GM18502 (cell line): Measurements from ENCODE around the gene NAA15.
A peak's percentile ranks its signal among the peaks of the same experiment; 100 is the strongest.
"Not testable (repeated sequence)": the region's sequence is repeated elsewhere in the genome, so short reads cannot be mapped to it uniquely, and the experiment has no call there.

Experiments
- ATAC-seq: cut with Tn5 transposase; IDR thresholded peaks from one replicate; pipeline ENCODE4 v1.9.1; 2021; ENCODE audit warnings: mild to moderate bottlenecking; ENCODE audit not compliant: unreplicated experiment, poor library complexity

The NAA15 gene

DNA sequence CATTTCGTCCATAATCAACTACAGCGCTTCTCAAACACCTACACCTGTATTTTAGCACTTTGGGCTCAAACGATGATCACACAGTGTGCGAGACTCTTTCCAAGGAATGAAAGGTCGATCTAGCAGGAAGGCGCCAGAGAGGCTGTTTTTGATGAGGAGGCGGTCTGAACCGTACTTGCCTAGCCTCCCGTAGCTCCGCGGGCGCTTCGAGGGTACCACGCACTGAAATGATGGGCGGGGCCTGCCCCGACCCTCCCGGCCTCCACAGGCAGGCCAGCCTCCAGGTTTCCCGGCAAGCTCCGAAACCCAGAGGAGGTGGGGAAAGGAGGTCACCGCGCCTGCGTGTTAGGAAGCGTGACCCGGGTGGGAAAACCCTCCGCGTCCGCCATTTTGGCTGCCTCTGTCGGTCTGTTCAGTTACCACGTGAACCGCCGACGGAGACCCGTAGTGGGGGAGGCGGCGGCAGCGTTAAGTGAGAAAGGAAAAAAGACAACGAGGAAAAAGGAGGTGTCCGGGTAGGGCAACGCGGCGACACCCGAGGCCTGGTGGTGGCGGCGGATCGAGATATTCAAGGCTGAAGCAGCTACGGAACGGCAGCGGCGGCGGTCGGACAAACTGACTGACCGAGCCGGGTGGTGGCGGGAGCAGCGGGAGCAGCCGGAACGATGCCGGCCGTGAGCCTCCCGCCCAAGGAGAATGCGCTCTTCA, at the start of gene NAA15:
Gene NAA15, plus strand, starts transcription at position 393 of the 708 bp plus-strand sequence. Its CDS starts 273 bp downstream, at position 666.
- peak; percentile 85 for ATAC-seq

DNA sequence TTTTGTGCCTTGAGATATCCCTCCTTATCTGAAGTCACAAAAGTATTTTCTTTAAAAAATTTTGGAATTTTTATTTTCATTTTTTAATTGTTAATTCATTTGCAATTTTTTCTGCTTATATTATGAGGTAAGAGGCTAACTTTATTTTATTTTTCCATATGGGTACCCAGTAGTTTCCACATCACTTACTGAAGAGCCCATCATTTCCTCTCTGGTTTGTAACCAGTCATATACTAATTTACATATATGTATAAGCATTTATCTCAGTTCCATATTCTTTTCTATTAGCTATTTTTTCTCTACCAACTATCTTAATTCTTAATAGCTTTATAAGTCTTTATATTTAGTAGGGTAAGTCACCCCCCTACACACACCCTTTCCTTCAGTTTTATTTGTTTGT, 48.3 kb upstream of the NAA15 start:
- ATAC-seq, result no peak

DNA sequence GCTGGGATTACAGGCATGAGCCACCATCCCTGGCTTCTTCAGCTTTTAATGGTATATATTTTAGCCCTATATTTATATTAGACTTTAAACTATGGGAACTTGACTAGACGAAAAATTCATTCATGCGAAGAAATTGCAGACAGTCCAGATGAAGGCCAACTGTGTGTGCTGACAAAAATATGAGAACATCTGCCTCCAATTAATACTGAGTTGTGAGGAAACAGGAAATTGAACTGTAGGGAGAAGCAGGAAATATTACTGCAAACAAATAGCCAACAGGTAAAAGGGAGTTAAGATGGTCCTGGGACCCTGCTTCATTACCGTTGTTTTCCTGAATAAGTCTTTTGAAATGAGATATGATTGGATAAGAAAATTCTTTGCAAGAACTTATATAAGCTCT, 47.6 kb upstream of the NAA15 start:
- no peak for ATAC-seq

DNA sequence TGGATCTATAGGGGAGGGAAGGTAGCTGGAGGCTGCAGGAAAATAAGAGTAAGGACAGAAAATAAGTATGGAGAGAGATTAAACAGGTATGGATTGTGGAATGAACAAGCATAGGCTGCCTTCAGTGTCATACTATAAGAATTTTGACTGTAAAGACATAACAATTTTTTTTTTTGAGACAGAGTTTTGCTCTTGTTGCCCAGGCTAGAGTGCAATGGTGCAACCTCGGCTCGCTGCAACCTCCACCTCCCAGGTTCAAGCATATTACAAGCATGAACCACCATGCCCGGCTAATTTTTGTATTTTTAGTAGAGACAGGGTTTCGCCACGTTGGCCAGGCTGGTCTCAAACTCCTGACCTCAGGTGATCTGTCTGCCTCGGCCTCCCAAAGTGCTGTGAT, 45.7 kb upstream of the NAA15 start:
- ATAC-seq, result not testable (repeated sequence)

DNA sequence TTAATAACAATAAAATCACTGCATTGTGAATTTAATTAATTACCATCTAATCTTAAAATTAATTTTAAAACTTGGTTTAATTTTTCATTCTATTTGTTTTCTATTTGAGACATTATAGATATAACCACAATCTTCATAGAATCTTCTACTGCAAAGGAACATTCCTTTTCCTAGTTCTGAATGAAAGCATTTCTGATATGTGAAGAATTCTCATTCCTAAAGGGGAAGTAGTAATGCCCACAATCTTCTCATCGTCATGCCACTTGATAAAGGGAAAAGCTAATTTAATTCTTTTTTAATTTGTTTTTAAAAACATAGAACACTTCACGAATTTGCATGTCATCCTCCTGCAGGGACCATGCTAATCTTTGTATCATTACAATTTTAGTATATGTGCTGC, 45.0 kb upstream of the NAA15 start:
- ATAC-seq, result no peak

DNA sequence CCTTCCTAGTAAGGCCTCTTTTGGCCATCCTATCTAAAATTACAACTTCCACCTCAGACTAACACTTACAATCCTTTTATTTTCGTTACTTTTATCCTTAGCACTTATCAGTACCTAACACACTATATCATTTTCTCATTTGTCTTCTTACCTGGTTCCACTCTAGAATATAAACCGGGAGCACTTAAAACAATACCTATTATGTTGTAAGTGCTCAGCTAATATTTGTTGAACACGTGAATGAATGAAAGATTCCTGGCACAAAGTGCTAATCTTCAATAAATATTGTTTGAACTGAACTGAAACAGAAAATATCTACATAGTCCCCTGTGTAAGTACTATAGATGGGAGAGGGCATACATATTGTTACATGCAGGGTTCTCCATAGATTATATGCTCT, 35.7 kb upstream of the NAA15 start:
- ATAC-seq, result no peak

DNA sequence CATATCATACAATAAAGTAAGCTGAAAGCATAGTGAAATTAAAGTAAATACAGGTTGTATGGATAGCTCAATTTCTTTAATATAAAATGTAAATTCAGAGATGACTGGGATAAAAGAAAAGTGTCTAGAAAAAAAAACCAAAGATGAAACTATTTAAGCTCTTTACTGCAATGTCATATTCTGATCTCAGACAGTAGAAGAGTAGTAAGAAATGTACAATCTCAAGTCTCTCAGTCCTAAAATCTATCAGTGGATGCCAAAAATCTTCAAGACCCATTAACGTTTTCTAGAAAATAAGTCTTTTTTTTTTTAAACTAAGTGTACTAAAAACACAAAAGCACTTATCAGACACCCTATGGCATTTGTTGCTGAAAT, 35.1 kb upstream of the NAA15 start:
- no peak for ATAC-seq

DNA sequence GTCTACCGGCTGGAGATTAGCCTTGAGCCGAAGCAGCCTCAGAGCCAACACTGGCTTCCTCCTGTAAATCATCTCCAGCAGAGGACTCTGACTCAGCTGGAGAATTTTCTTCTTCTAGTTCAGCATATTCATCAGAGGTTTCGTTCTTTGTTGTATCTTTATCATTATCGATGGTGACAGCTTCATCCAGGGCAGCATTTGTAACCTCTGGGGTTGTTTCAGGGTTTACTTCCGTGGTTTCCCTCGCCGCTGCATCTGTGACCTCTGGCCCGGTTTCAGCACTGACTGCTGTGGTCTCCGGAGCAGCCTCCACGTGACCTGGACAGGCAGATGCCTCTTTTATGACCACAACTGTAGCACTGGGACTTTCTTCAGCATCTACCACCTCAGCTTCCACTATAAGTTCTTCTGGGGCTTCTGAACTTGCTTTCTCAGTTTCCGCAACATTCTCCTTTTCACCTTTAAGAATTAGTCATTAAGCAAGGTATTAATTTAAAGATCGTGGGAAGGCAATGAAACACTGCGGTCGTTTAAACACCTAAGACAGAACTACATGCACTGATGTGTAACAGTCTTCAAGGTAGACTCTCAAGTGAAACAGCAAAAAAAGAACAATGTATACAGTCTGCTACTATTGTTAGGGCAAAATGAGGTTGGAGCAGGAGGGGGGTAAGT, 34.6 kb upstream of the NAA15 start:
- ATAC-seq, result peak; percentile 97

DNA sequence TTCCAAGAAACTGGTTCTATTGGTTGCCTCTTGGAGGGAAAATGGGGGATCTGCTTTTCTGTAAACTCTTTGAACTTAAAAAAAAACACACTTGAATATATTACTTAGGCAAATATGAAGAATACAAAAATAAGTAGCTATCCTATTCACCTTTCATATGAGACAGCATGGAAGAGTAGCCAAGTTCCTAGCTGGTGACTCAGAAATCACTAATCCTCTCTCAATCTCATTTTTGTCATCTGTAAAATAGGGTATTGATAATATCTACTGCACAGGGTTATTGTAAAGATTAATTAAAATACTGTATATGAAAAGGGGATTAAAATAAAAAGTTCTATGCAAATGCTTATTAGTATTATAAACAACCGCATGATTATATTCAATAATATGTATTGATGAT, 34.0 kb upstream of the NAA15 start:
- no peak for ATAC-seq

DNA sequence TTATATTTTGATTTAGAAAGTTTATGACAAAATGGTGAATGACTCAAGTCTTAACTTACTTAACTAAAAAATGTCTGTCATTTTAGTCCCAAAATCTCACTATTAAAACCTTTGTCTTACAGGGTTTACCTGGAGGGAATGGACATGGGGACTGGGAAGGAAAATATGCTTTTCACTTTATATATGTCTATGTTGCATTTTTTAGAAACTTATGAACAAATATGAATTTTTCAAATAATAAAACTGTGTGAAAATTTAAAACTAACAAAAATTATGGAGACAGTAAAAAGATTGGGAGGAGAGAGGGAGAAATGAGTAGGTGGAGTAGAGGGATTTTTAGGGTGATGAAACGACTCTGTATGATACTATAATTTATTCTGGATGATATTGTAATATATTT, 27.5 kb upstream of the NAA15 start:
- no peak for ATAC-seq

DNA sequence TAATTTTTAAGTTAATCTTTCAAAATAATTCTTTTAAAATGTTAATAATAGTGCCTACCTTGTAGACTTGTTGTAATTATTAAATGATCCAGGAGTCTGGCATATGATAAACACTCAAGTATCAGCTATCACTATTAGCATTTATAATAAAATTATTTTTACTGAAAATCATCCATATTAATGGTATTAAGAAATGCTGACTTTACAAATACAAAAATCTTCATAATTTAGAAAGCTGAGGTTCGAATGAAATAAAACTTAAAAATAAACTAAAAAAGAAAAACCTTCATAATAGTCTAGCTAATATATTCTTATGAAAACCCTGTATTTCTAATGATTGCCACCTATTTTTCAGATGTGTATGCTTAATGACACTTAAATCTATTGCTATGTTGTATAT, 26.5 kb upstream of the NAA15 start:
- no peak for ATAC-seq

DNA sequence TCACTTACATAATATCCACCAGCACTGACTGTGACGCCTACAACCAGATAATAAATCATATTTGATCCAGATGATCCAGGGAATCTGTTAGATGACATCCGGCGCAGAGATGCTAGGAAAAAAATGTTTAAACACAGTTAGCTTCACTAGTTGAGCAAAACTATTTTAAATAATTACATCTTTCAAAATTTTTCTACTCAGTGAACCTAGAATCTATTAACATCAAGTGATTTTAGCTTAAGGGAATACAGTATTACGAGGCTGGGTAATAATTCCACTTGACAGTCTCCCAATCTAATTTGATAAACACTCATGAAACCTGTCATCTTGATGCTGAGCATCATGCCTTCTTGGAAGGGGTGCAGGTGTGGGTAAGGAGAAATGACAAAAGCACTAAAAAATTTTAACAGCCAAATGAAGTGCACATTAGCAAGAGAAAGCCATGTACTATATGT, 26.0 kb upstream of the NAA15 start:
- no peak for ATAC-seq

DNA sequence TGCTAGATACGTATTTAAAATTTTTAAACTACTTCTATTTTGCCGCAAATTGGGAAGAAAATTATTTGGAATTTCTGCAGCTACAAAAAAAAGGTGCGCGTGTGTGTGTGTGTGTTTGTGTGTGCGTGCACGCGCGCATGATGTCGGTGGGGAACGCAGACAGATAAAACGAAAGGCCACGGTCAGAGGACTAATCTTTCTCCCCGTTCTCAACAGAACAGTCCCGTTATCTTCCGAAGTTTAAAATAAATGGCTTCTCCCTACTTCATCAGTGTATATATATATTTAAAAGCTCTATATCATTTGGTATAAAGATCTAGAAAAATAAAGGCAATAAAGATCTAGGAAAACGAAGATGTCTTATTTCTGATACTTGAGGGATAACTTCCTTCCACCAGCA, 22.8 kb upstream of the NAA15 start:
- ATAC-seq, result no peak

DNA sequence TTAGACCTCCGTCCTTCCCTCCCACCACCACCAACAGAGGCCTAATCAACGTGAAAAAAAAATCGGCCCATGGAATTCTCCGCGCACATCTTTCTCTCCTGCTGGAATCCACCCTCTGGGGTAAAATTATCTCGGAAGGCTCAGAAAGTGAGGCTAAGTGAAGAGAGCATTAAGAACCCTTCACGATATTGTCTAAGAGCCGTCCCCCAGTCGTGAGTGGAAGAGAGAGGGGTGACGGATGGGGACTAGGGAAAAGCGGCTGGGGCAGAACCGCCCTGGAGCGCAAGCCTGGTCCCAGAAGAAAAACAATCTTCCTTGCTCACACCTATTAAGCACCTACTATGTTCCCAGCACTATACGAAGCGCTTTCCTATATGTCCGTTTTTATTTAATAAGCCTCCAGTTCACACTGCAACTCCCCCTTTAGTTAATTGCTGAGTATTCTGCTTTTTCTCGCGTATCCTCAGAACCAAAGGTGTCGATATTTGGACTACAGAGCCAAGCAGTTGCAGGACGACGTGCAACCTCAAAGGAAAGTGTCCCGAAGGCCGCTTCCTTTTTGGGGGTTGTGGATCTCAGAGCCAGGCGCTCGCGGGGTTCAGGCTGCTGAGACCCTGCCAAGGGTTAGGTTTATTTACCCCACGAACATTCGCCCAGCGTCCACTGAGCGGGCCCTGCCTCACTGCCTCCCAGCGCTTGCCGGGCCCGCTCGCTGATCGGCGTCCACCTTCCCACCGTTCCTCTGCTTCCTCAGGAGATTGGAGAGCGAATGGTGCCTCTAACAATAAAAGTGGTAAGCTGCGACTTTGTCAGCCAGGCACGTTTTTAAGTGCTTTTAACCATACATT, 22.2 kb upstream of the NAA15 start:
- no peak for ATAC-seq

DNA sequence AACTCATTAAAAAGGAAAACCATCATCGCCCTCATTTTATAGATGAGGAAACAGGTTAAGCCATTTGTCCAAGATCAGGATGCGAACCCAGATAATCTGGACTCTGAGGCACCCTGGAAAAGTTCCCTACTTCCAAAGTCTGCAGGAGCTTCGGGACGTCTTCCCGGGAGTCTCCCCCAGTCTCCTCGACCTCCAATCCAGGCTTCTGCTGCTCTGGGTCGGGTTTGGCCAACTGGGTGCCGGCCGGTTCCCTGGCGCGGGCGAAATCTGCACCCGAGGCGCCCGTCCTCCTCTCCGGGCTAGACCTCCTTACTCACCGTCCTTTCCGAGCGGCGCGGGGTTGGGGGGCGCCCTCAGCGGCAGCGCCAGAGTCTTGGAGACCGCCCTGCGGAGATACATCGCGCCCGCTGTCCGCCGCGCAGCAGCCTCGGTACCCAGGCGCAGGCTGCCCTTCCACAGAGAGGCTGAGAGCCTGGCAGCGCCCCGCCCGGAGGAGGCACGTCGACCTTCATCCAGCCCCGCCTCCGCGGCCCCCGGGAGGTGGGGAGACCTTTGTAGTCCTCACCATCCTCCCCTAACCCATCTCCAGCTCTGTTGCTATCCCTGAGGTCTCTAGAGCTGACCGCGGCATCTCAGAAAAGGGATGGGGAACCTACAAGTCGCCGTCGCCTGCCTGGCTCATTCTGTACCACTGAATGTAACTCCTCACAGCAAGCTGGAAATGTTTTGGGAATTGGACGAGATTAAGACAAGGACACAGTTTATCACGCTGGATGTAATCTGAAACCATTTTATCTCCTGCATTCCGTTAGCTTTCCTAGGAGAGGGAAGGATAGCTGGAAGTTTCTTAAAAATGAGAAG, 21.3 kb upstream of the NAA15 start, which contains the start of gene MGARP:
Gene MGARP, minus strand, starts transcription at position 466 of the 861 bp plus-strand sequence. Its CDS starts 67 bp downstream, at position 399.
- peak; percentile 55 for ATAC-seq

DNA sequence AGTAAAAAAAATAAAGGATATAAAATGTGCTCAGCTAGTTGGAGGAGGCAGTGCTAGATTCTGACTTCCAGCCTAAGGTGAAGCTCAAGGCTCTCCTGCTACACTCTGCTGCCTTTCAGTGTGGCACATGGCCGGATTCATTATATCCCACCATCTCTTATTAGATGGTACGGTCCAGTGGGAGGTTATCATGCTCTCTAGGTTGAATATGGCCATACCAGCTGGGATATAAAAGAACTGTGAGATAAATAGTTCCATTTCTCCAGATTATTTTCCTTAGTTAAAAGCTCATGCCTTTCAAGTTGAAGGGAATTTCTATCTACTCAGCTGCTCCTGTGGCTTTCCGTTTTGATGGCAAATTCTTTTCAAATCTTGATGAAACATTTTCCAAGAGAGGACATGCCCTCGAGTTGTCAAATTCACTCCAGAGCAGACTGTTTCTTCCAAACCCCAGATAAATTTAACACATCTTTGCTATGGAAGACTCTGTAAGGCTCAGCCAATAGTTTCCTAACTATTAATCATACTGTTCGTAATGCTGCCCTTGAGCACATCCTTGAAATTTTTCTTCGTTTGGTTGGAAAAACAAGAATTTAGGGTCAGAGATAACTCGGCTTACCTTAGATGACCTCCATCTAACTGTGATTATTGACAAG, 19.1 kb upstream of the NAA15 start:
- ATAC-seq, result no peak

DNA sequence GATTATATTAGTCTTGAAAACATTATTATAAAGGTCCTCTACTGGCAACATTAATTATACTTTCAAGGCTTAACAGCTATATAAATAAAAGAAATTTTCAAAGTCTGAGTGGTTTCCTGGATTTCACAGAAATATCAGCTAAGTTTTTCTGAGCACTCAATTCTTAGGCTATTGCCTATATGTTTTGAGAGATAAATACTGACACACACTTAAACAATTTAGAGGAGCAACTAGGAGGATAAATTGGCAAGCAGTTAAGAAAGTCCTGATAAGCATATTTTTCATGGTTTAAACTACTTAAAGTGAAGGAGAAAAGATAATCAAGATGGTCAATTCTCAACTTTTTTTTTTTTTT, 18.6 kb upstream of the NAA15 start:
- no peak for ATAC-seq

DNA sequence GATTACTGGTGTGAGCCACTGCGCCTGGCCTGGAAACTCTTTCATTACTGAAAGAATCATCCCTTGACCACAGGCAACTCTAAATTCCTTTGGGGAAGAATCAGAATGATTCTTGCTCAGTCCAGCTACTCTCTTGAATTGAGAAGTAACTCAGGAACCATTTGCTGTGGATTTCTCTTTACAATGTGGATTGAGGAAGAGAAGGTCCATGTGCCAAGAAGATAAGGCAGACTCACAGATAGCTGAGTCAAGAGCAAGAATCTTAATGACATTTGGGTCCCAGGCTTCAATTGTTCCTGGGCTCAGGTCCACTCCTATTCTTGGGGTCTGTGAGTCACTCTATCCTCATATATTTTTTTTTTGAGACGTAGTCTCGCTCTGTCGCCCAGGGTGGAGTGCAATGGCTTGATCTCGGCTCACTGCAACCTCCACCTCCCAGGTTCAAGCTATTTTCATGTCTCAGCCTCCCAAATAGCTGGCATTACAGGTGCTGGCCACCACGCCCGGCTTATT, 15.1 kb upstream of the NAA15 start:
- ATAC-seq, result no peak

DNA sequence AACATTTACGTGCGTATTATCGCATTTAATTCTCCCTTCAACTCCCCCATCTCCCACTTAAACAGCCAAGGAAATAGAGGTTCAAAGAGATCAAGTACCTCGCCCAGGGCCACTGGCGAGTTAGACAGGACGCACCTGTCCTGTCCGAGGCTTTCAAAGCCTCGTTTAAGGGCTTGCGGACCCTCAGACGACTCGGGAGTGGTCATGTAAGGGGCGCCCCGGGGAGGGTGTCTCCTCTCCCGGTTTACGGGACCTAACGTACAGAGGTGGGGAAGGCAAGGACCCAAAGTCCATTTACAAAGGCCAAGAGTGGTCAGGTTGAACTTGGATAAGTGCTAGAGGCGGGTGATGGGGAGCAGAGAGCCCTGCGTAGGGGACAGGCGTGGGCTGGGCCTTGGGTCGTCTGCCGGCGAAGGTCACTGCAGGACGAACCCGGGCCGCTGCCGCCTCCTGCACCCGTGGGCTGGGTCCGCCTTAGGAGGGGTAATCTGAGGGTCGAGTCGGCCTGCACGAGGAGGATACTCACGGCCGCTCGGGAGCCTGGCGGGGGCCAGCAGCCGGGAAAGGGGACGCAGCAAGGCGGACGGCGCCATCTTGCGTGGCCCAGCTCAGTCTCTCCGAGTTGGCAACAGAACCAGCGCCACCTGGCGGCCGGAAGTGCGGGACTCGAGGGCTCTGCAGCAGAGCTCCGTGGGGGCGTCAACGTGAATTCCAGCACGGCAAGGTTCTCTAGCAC, 5.9 kb upstream of the NAA15 start:
- ATAC-seq, result peak; percentile 91
